ENCODE measurements around the gene RNF121.

RNF121 gene

DNA sequence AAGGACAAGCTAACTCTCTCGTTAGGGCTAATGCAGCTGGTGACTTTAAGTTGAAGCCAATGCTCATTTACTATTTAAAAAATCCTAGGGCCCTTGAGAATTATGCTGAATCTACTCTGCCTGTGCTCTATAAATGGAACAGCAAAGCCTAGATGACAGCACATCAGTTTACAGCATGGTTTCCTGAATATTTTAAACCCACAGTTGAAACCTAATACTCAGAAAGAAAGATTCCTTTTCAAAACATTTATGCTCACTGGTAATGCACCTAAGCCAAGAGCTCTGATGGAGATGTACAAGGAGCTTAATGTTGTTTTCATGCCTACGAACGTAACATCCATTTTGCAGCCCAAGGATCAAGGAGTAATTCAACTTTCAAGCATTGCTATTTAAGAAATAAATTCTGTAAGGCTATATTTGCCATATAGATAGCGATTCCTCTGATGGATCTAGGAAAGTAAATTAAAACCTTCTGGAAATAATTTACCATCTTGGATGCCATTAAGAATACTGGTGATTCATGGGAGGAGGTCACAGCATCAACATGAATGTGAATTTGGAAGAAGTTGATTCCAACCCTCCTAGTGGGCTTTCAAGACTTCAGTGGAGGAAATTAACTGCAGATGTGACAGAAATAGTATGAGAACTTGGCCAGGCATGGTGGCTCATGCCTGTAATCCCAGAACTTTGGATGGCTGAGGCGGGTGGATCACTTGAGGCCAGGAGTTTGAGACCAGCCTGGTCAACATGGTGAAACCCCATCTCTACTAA lies 14.9 kb upstream of the RNF121 start:
- POLR2A ChIA-PET (ENCODE audit: low non-redundant PET), result no interaction called here
- TF ChIP-seq, protein P1, sequence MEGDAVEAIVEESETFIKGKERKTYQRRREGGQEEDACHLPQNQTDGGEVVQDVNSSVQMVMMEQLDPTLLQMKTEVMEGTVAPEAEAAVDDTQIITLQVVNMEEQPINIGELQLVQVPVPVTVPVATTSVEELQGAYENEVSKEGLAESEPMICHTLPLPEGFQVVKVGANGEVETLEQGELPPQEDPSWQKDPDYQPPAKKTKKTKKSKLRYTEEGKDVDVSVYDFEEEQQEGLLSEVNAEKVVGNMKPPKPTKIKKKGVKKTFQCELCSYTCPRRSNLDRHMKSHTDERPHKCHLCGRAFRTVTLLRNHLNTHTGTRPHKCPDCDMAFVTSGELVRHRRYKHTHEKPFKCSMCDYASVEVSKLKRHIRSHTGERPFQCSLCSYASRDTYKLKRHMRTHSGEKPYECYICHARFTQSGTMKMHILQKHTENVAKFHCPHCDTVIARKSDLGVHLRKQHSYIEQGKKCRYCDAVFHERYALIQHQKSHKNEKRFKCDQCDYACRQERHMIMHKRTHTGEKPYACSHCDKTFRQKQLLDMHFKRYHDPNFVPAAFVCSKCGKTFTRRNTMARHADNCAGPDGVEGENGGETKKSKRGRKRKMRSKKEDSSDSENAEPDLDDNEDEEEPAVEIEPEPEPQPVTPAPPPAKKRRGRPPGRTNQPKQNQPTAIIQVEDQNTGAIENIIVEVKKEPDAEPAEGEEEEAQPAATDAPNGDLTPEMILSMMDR (conservative IDR thresholded peaks at IDR 0.05; ENCODE audit: low read depth), result no peak
- CTCF ChIA-PET, result interaction anchor here (0.6 to 0.7 kb wide), 2 partner anchors 21 to 28 kb away, joined by 5 to 7 read pairs; no protein-coding TSS in a partner anchor
- no peak for DNase-seq (ENCODE audit: low spot score)
- no peak overlapping the region for H3K27ac ChIP-seq

DNA sequence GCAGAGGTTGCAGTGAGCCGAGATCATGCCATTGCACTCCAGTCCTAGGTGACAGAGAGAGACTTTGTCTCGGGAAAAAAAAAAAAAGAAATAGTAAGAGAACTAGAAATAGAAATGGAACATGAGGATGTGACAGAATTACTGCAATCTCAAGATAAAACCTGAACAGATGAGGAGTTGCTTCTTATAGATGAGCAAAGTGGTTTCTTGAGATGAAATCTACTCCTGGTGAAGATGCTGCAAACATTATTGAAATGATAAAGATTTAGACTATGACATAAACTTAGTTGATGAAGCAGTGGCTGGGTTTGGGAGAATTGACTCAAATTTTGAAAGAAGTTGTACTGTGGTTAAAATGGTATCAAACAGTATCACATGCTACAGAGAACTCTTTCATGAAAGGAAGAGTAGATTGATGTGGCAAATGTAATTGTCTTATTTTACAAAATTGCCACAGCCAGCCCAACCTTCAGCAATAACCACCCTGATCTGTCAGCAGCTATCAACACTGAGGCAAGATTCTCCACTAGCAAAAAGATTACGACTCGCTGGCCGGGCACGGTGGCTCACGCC lies 14.1 kb upstream of the RNF121 start:
- no peak overlapping the region for H3K27ac ChIP-seq
- TF ChIP-seq, protein P1 (conservative IDR thresholded peaks at IDR 0.05; ENCODE audit: low read depth), result no peak
- DNase-seq (ENCODE audit: low spot score), result no peak
- ChIA-PET CTCF (no interaction called here), POLR2A (ENCODE audit: low non-redundant PET) (no interaction called here)

DNA sequence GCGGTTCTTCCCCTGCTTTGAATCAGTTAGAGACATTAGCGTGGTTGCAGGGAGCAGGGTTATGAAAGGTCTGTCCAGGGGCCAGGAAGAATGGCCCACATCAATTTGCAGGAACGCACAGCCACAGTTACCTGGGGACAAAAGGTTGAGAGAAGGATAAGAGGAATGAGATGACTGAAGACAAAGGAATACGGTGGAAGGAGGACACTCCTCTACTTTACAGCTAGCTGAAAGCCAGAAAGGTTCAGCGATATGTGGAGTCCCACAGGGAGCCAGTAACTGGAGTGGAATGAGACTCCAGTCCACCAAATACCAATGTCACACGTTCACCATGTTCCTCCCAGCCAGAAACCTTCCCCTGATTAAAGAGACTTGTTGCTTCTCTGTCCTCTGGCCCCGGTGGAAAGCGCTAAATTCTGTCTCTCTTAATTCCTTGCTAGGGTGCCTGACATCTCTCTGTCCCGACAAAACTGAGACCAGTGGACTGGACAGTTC lies 11.2 kb upstream of the RNF121 start:
- ChIA-PET POLR2A (ENCODE audit: low non-redundant PET) (no interaction called here), CTCF (no interaction called here)
- DNase-seq (ENCODE audit: low spot score), result no peak
- TF ChIP-seq, protein P1 (conservative IDR thresholded peaks at IDR 0.05; ENCODE audit: low read depth), result no peak
- no peak overlapping the region for H3K27ac ChIP-seq

DNA sequence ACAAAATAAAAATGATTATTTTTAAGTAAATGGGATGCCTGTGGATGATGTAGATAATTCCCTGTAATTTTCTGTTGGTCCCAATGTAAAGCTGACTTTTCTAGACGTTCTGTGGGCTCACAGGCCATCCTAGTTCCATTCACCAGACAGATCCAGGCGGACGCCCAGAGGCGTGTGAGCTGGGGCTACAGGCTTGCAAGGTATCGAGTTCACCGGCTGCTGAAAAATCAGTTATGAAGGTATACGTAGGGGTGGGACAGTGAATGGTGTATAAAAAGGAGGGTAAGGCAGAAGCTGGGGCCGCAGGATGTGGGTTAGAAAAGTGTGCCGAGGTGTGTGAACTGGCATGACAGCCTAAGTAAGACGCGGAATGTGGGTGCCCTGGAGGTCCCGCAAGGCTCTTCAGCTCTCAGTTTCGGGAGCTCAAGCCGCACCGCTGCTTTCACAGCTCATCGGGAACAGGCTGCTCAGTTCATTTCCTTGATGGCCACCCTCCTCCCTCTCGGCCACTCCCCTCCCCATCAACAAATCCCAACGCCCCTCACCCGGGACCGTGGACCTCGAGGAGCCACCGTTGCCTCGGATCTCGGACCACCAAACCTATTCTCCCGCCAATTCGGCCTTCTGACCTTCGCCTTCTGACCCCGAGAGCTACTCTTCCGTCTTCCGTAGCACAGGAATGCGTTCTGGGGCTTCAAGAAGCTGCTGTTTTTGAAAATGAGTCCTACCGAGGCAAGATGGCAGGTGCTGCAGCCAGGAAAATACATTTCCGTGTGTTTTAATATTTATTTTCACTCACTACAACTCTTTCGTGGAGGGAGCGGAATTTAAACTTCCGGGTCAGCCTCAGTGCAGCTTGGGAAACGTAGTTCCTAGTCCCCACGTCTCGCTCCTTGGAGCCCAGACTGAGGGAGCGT lies 768 bp upstream of the RNF121 start, which contains the start of gene XNDC1N:
XNDC1N (minus strand) TSS at position 775 of the 917 bp plus-strand sequence. CDS start 5,241 bp downstream, outside the sequence.
- POLR2A ChIA-PET (ENCODE audit: low non-redundant PET), result no interaction called here
- peak; percentile 91 for DNase-seq (ENCODE audit: low spot score)
- TF ChIP-seq, protein P1 (conservative IDR thresholded peaks at IDR 0.05; ENCODE audit: low read depth), result no peak
- CTCF ChIA-PET, result interaction anchor here (0.6 to 0.7 kb wide), 2 partner anchors 48 to 262 kb away, joined by 4 read pairs; no protein-coding TSS in a partner anchor
- peak within 1 kb of the TSS; percentile 93 for H3K27ac ChIP-seq

DNA sequence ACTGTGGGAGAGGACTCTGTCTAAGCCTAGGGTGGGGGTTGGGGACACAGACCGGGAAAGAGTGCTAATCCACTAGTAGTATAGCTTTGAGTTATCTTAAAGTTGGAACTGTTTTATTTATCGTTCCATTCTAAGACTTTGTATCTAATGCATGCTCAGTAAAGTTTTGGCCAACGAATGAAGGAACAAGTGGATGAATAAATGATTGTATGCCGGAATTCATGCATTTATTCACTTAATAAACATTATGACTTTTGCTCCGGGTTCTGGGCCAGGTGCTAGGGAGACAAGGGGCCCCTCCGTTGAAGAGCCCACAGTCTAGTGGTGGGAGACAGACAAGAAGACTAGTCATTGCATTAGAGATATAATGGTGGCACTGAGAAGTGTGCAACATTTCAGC lies 645 bp downstream of the RNF121 start:
- TF ChIP-seq, protein P1 (conservative IDR thresholded peaks at IDR 0.05; ENCODE audit: low read depth), result no peak
- POLR2A ChIA-PET (ENCODE audit: low non-redundant PET), result no interaction called here
- no peak for DNase-seq (ENCODE audit: low spot score)
- CTCF ChIA-PET, result no interaction called here
- no peak overlapping the region for H3K27ac ChIP-seq

Measured in RWPE1 (cell line).